ENCODE measurements around the gene PKD2. TPM values are rescaled to one million over a fixed set of nuclear protein-coding genes. Genes with fewer than 3 reads are reported as not detected.
"Not testable (repeated sequence)": the region's sequence is repeated elsewhere in the genome, so short reads cannot be mapped to it uniquely, and the experiment has no call there.

Gene PKD2
- total RNA-seq, 1 experiment from 2014 or later: 38.4 TPM

GRCh38 chr4:88107406-88108107 is 100.1 kb downstream of the PKD2 start:
- Histone ChIP-seq H3K9me3 (ENCODE audit: control insufficient read depth, low read depth, low read length) (no peaks in the 10 kb centered on the region), H2BK5ac (ENCODE audit: insufficient read length, low read length) (no peak overlapping the region), H4K20me1 (ENCODE audit: control insufficient read depth, insufficient read depth, insufficient read length) (no peaks in the 10 kb centered on the region), H4K91ac (ENCODE audit: insufficient read length, low read depth, low read length) (no peak overlapping the region), H3K9ac (ENCODE audit: extremely low read depth, insufficient read length, low read length) (no peak overlapping the region), H3K23ac (ENCODE audit: insufficient read length, low read depth, low read length) (no peak overlapping the region), H3K4ac (ENCODE audit: low read depth, low read length) (no peak overlapping the region), H3T11ph (ENCODE audit: low read length) (no peak overlapping the region), H2BK120ac (ENCODE audit: low read depth, low read length, poor library complexity, severe bottlenecking) (no peak overlapping the region), H3K27ac (ENCODE audit: insufficient read length, low read depth, low read length) (no peak overlapping the region), H2AK5ac (ENCODE audit: insufficient read length, low read length) (no peak overlapping the region), H3K14ac (ENCODE audit: insufficient read depth, low read length) (no peak overlapping the region), H3K4me1 (ENCODE audit: insufficient read depth, low read length) (no peaks in the 10 kb centered on the region), H3K23me2 (ENCODE audit: insufficient read length, low read depth, low read length, poor library complexity, severe bottlenecking) (no peaks in the 10 kb centered on the region), H3K18ac (ENCODE audit: insufficient read length, low read depth, low read length) (no peak overlapping the region), H2BK15ac (ENCODE audit: low read depth, low read length) (no peak overlapping the region), H3K4me2 (ENCODE audit: insufficient read depth, insufficient read length, low read length) (no peak overlapping the region), H3K27me3 (ENCODE audit: insufficient read depth, low read length) (no peaks in the 10 kb centered on the region), H4K8ac (replicated peaks; ENCODE audit: insufficient read length, low read depth, low read length) (no peak overlapping the region), H2BK12ac (ENCODE audit: insufficient read length, low read depth, low read length) (no peak overlapping the region), H3K56ac (ENCODE audit: insufficient read length, low read depth, low read length) (no peak overlapping the region), H4K5ac (ENCODE audit: insufficient read length, low read depth, low read length) (no peak overlapping the region), H2AFZ (ENCODE audit: low read length) (no peak overlapping the region), H3K79me2 (ENCODE audit: insufficient read depth, low read length) (no peaks in the 10 kb centered on the region), H2BK20ac (ENCODE audit: low read depth, low read length, poor library complexity, severe bottlenecking) (no peak overlapping the region), H3K79me1 (ENCODE audit: insufficient read depth, low read depth, low read length, poor library complexity, severe bottlenecking) (no peaks in the 10 kb centered on the region)
- no peaks in the 10 kb centered on the region for H3K27me3 Mint-ChIP-seq (ENCODE audit: low read depth)
- no peak for TF ChIP-seq CTCF (conservative IDR thresholded peaks at IDR 0.05)
- no peaks in the 10 kb centered on the region for H3K36me3 Mint-ChIP-seq (ENCODE audit: insufficient read depth in 1 of 3, low read depth in 3 of 3)
- no peak overlapping the region for H3K4me3 Mint-ChIP-seq
- no peaks in the 10 kb centered on the region for H3K9me3 Mint-ChIP-seq
- WGBS (ENCODE audit: extremely low coverage, insufficient read length, low lambda C conversion rate): no CpG with 5 or more reads among the region's 2 CpGs
- H3K4me1 Mint-ChIP-seq: 0 out of 4 replicates have a peak, but pooled peaks cover 0 to 5% of the 10 kb centered on the region in 2 experiments
- H3K27ac Mint-ChIP-seq: no peak overlapping the region
- no peak for DNase-seq

GRCh38 chr4:88108108-88108465 is 100.7 kb downstream of the PKD2 start:
- H3K36me3 Mint-ChIP-seq (ENCODE audit: insufficient read depth in 1 of 3, low read depth in 3 of 3); H3K18ac ChIP-seq (ENCODE audit: insufficient read length, low read depth, low read length); H2BK5ac ChIP-seq (ENCODE audit: insufficient read length, low read length); H3K4me3 Mint-ChIP-seq; H3K9me3 Mint-ChIP-seq; H4K20me1 ChIP-seq (ENCODE audit: control insufficient read depth, insufficient read depth, insufficient read length); H3K9ac ChIP-seq (ENCODE audit: extremely low read depth, insufficient read length, low read length); H3K4ac ChIP-seq (ENCODE audit: low read depth, low read length); H3K79me1 ChIP-seq (ENCODE audit: insufficient read depth, low read depth, low read length, poor library complexity, severe bottlenecking); H4K5ac ChIP-seq (ENCODE audit: insufficient read length, low read depth, low read length); H3K9me3 ChIP-seq (ENCODE audit: control insufficient read depth, low read depth, low read length); H3K27ac Mint-ChIP-seq; H3K23ac ChIP-seq (ENCODE audit: insufficient read length, low read depth, low read length); H3K27me3 ChIP-seq (ENCODE audit: insufficient read depth, low read length); H3K4me1 Mint-ChIP-seq; H3K4me1 ChIP-seq (ENCODE audit: insufficient read depth, low read length); H3K27me3 Mint-ChIP-seq (ENCODE audit: low read depth); H2BK12ac ChIP-seq (ENCODE audit: insufficient read length, low read depth, low read length); H2BK15ac ChIP-seq (ENCODE audit: low read depth, low read length); H3T11ph ChIP-seq (ENCODE audit: low read length); H2AK5ac ChIP-seq (ENCODE audit: insufficient read length, low read length); H2BK120ac ChIP-seq (ENCODE audit: low read depth, low read length, poor library complexity, severe bottlenecking); H3K27ac ChIP-seq (ENCODE audit: insufficient read length, low read depth, low read length); H3K4me2 ChIP-seq (ENCODE audit: insufficient read depth, insufficient read length, low read length); H3K56ac ChIP-seq (ENCODE audit: insufficient read length, low read depth, low read length); H4K8ac ChIP-seq (replicated peaks; ENCODE audit: insufficient read length, low read depth, low read length); H3K14ac ChIP-seq (ENCODE audit: insufficient read depth, low read length); H2BK20ac ChIP-seq (ENCODE audit: low read depth, low read length, poor library complexity, severe bottlenecking); H3K23me2 ChIP-seq (ENCODE audit: insufficient read length, low read depth, low read length, poor library complexity, severe bottlenecking); DNase-seq; H3K79me2 ChIP-seq (ENCODE audit: insufficient read depth, low read length); H4K91ac ChIP-seq (ENCODE audit: insufficient read length, low read depth, low read length); H2AFZ ChIP-seq (ENCODE audit: low read length): not testable (repeated sequence)
- no CpG with 5 or more reads among the region's 7 CpGs for WGBS (ENCODE audit: extremely low coverage, insufficient read length, low lambda C conversion rate)
